GM18858 (cell line): ENCODE results near the gene CCR6.
A peak's percentile ranks its signal among the peaks of the same experiment; 100 is the strongest.

Experiments used
- ATAC-seq: cut with Tn5 transposase; IDR thresholded peaks from one replicate; pipeline ENCODE4 v1.9.1; 2021; ENCODE audit not compliant: unreplicated experiment

CCR6 gene

DNA sequence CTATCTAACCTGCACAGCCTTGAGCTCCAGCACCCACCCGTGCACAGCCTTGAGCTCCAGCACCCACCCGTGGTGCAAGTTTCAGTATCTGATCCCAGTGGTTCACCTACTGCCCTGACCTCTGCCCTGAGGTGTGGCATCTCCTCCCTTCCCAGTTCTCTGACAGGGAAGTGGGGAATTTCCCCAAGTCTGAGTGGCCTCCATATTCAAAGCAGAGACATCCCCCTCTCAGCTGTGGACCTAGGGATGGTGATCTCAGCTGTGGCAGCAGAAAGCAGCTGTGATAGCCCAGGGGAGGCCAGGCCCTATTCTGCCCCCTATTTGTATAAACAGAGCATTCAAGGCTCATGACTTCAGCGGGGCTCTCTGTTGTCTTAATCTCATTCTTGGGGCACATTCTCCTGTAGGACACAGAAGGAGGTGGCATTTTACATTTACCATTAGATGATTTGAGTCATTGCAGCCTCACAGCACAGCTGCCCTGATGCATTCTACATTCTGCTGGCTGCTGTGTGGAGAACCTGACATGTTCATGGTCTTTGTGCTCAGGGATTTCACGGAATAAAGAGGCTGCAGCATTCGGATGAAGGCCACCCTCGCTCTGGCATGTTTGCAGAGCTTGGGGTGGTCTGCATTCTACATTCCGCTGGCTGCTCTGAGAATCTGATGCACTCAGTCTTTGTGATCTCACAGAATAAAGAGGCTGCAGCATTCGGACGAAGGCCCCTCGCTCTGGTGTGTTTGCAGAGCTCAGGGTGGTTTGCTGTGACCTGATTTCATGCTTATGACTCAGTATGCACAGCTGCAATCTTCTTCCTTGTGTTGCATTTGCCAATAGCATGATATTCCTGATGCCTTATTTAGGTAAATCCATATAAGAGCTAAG lies 17.9 kb downstream of the CCR6 start:
- ATAC-seq = no peak

DNA sequence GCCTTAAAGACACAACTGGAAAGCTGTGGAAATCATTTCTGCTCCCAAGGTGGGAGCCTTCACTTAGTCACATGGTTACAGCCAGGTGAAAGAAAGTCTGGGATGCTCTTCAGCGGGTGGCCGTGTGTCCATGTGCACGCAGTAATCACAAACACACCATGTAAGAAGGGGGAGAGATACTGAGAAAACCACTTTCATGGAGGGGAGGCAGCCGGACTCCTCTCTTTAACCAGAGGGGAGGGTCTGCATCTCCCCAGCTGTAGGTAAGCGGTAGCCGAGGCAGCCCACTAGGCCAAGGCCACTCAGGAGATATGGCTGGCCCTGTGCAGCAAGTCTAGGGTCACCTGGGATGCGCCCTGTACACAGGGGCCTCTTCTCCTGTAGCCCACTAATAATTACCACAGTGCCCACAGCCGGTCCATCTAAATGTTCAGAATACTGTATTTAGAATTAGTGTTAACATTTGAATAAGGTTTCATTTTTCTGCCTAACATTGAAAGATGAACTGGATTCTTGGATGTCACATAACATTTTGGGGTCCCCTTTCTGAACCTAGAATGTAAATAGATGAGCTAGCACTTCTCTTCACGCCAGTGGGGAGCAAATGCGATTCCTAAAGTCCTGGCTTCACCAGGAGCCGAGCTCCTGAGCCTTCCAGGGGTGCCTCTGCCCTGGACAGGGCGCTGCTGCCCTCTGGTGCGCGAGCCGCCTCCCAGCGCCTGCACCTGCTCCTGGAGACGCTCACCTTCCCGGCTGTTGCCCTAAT lies 19.0 kb downstream of the CCR6 start:
- peak; percentile 43 for ATAC-seq

DNA sequence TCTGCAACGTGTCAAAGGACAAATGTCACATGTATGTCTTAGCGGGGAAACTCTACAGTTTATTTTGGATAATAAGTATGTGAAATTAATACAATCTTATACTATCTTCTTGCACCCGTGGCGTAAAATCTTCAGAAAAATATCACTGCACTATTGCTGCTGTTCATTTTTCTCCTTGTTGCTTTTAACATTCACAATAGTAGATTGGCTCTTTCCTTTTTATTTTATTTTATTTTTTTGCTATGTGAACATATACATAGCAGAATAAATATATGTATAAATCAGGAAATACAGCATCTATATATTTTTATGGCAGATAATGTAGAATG lies 19.5 kb downstream of the CCR6 start:
- ATAC-seq = no peak

DNA sequence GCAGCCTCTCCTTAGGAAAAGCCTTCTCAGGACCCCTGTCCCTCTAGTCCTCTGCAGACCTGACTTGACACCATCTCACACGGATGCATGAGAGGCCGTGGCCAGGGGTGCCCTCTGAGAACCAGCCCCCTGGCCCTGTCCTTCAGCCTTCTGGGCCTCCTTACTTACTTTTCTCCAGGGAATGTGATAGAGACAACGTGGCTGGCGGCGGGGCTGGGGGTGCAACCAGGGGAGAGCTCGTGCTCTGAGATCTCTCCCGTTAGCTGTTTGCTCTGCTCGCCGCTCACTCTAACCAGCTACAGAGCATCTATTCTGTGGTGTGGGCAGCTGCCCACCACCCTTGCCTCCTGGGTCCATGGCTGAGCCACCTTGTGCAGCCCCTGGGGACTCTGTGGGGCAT lies 20.1 kb downstream of the CCR6 start:
- no peak for ATAC-seq

DNA sequence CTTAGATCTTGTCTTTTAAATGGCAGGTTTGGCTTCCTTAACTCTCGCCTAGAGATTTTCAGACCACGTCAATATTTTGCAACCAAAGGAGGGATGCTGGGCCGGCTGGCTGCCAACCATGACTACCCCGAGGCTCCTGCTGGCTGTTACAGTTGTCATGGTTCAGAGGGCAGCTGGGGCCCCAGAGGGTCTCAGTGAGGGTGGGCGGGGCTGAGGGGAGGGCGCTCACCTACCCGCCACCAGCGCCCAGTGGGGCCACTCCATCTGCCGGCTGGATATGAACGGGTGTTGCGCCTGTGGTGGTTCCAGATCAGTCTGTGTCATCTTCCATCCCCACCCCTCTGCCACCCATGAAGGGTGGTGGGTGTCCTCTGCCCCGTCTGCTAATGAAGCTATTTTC lies 22.6 kb downstream of the CCR6 start:
- no peak for ATAC-seq

DNA sequence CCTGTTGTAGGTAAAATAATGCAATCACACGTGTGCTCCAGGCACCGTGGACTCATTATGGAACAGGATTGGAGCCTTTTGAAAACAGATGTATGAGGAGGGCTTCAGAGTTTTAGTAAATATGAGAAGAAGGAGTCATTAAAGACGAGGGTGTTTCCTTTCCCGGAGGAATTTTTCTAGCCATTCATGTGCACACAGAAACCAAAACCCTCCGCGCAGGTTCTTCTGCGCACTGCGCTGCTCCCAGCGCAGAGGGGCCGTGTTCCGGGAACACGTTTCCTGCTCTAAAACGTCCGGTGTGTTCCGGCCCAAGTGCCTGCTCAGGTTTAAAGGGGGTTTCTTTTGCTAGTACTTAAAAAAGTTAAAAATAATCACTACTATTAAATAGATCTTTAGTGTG lies 23.2 kb downstream of the CCR6 start:
- no peak for ATAC-seq

DNA sequence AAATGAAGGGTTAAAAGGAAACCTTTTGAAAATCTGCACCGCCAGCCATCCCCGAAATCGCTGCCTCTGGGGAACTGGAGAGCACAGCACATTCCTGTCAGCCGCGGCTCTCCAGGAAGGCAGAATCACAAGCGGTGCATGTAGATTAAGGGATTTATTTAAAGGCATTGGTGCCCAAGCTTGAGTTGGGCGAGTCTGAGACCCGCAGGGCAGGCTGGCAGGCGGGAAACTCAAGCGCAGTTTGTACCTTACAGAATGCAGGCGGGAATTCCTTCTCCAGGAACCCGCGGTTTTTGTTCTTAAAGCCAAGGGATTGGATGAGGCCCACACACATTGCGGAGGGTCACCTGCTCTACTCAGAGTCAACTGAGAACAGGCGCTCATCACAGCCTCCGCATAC lies 24.1 kb downstream of the CCR6 start:
- no peak for ATAC-seq

DNA sequence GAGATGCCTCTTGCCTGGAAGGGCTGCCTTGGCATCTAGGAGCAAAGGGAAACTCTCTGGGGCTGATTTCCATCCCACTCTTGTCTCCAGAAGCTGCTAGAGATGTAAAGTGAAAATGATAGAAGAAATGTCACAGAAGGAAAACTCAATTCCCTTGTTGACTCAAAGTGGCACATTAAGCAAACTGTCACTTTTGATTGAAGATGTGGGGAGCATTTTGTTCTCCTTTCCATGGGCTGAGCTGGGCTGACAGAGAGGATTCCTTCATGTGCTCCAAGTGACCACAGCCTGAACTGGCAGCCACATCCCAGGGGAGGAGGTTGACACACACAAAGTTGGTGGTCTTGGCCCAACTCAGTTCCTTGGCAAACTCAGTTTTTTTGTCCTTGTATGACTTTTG lies 25.1 kb downstream of the CCR6 start:
- ATAC-seq = no peak

DNA sequence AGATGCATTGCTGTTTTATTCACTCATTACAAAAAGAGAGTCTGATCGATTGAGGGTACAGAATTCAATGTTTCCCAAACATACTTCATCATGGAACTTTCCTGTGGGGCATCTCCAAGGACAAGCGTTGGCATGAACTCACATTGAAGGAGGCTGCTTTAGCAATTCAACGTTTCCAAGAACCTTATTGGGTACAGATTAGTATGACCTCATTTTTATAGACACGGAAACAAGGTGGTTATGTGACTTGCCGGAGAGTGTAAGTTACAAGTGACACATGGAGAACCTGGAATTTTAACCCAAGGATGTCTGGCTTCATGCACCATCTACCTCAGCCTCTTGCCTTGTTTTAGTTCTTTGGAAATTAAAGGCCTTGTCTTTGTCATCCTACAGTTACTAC lies 26.1 kb downstream of the CCR6 start:
- no peak for ATAC-seq

DNA sequence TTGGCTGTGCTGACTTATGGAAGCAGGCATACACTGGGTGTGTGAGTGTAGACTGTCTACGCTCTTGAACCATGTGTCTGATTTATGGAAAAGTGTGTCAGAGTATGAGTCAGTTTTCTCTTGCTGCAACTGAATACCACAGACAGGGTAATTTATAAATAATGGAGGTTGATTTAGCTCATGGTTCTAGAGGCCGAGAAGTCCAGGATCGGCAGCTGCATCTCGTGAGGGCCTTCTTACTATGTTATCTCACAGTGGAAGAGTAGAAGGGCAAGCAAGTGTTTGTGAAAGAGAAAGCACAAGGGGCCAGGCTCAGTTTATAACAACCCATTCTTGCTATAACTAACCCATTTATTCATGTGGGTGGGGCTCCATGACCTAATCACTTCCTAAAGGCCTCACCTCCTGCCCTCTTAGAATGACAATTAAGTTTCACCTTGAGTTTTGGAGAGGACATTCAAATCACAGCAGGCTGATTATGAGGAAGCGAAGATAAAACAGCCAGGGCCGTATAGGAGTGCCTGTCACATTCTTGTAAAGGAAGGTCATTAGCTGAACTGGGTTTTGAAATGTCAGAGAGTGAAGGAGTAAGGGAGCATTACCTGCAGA lies 28.1 kb downstream of the CCR6 start:
- peak; percentile 44 for ATAC-seq

DNA sequence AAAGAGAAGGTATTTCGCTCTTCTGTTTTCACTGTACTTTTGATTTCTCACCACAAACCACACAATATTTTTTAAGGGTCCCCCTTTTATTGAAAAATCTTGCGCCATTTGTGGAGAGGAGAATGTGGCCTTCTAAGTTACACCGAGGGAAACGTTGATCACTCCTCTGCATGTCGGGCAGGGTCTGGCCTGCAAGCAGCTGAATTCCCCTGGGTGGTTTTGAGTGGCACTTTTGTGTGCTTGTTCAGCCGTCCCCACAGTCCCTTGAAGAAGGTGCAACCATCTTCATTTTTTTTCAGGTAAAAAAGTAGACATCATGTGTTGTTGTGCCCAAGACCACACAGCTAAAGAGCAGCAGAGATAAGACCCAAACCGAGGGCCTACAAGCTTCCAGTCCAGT lies 28.8 kb downstream of the CCR6 start:
- no peak for ATAC-seq

DNA sequence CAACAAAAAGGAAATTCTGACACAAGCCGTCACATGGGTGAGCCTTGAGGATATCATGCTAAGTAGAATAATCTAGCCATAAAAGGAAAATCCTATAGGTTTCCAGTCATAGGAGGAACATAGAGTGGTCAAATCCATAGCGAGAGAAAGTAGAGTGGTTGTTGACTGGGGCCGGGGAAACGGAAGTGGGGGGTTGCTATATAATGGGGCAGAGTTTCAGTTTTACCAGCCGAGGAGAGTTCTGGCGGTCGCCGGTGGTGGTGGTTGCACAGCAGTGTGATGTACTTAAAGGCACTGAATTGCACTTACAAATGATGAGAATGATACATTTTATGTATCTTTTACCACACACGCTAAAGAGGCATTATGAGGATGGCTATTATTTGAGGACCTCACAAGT lies 30.0 kb downstream of the CCR6 start:
- ATAC-seq = no peak

DNA sequence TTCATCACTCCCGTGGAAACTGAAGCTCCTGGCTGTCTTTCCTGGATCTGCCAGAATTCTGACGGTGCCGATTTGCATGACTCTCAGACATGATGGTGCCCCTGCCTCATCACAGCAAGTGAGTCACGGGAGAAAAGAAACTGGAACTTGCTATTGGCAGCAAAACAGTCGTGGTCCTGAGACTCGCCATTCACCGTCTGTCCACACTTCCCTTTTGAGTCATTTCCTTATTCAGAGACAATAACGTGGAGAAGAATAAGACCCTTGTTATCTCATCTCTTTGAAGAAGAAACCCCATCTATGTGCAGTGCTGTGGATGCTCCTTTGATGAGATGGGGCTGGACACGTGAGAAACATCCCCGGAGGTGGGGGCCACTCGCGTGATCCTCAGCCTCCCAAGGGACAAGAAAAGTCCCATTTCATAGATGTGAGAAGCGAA lies 30.6 kb downstream of the CCR6 start:
- peak; percentile 53 for ATAC-seq

DNA sequence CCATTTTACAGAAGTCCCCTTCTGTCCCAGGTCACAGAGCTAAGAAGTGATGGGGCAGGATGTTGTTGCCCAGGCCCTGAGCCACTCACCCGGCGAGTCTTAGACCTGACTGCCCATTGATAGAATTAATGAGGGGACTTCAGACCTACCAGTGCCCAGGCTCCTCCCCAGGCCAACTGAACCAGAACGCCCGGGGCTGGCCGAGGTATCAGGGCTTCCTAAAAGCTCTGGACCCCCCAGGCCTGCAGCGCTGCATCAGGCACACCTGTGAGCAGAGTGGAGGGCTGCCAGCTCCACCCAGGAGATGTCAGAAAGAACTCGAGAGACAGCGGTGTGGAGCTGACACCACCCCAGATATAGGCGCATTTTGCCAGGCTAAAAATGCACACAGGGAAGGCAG lies 31.4 kb downstream of the CCR6 start:
- ATAC-seq = no peak

DNA sequence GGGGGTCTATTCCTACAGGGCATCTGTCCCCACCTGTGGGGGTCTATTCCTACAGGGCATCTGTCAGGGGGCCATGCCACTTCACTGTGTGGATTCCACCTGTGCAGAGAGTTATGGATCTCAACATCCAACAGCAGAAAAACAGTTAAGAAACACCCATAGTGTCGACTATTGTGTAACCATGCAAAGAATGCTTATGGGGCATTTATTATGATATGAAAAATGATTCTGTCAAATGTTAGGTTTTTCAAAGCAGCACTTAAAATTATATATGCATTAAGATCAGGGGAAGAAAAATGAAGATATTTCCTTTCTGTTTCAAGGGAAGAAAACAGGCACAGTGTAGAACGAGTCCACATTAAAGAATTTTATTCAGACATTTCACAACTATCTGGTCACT lies 32.0 kb downstream of the CCR6 start:
- no peak for ATAC-seq

DNA sequence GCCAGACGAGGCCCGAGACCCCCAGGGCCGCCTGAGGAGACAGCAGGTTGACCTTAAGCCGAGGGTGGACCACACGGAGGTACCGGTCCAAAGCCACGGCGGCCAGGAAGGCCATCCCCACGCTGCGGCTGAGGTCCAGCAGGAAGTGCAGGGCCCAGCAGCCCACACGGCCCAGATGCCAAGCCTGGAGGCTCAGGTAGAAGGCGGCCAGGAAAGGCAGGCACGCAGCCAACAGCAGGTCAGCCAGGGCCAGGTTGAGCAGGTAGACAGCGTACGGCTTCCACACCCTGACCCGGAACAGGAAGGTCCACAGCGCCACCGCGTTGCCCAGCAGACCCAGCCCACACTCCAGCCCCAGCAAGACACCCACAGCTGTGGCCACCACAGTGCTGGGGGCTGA lies 34.5 kb downstream of the CCR6 start:
- no peak for ATAC-seq

DNA sequence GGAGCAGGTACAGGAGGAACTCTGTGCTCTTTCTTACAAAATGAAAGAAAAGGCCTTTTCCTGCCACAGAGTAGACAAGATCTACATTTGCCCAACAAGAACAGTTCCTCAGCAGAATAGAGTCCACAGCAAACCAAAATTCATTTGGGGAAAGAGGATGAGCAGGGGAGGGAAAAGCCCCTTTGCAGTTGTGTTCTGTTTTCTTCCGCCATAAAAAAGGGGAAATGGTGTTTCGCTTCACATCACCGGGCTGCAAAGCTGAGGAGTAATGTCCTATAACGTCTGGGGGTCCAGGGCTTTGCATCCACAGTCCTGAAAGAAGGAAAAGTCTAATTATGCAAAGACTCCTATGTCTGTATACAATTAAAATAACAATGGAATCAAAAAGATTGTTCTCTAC lies 35.0 kb downstream of the CCR6 start, which contains the start of gene GPR31:
Gene GPR31 (minus strand): TSS at position 118 of the 400 bp plus-strand sequence. CDS start 149 bp downstream, outside the sequence.
- ATAC-seq = no peak

DNA sequence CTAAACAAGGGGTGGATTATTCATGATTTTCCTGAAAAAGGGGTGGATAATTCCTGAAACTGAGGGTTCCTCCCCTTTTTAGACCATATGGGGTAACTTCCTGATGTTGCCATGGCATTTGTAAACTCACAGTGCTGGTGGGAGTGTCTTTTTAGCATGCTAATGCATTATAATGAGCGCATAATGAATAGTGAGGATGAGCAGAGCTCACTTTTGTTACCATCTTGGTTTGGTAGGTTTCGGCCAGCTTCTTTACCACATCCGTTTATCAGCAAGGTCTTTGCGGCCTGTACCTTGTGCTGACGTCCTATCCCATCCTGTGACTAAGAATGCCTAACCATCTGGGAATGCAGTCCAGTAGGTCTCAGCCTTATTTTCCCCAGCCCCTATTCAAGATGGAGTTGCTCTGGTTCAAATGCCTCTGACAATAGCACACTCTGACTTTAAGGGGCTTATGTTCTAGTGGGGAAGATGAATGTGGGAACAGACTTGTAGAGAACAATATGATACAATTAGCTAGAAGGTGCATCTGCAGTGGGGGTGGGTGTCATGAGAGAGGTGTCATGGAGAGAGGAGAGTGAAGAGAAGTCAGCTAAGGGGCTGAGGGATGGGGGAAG lies 39.1 kb downstream of the CCR6 start:
- no peak for ATAC-seq

DNA sequence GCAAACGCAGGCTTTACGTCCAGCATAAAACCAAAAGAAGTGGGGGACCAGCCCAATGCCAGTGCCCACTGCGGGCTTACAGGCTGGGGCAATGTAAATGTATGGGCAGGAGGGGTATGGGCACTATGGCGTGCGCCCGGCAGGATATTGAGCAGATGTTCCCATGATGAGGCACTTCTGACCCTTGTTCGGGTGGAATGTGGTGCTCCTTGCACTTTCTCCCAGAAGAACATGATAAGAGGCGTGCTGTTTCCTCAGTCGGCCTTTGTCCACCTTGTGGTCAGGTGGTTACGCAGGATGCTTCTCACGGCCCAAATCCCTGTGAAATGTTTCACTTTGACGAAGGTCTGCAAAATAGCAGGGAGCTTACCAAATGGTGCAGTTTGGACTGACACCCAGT lies 39.7 kb downstream of the CCR6 start:
- no peak for ATAC-seq

DNA sequence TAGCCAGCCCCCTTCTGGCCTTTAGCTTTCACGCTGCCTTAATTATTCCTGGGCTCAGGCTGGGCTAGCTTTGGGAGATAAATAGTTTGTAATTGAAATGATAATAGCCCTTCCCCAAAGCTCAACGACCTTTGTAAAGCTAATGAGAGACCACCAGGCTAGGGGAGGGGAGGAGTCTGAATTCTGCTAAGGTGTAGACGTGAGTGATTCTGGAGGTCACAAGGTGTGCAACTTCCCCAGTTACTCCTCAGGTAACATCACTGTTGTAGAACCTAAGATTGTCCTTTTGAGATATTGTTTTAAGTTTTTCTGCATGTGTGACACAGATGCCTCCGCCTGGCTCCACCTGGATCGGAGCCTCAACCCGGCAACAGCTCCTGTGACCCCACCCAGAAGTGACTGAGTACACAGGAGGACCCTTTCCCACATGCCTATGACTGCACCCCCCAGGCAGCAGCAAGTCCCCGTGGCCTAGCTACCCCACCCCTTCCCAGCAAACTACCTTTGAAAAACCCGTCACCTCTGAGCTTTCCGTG lies 40.6 kb downstream of the CCR6 start:
- no peak for ATAC-seq

DNA sequence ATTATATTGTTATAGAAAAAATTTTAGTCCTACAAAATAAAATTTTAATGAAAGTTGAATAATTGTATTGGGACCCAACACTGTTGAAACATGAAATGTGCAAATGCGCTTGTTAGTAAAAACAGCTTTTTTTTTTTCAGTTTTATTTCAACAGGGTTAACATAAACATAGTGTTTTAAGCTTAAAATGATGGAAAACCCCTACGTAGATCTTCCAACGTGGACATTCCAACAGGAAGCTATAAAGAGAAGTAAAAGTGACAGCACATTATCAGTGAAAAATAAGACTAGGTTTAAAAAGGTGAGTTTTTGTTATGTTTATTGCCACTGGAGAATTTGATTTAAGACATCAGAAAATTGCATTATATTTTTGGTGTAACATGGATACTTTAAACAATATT lies 41.4 kb downstream of the CCR6 start:
- no peak for ATAC-seq
